BE2C (cell line): ENCODE data around the gene ARHGDIA.

Experiments
- DNase-seq: peaks from one replicate; pipeline ENCODE4 v3.0.0-alpha.2; 2020
- H3K27me3 ChIP-seq: fragments of 250-450 bp; sonication (Bioruptor Pico); 2 replicates; pipeline ENCODE4 v1.5.1; 2020; ENCODE audit warnings: mild to moderate bottlenecking
- H3K36me3 ChIP-seq: fragments of 250-450 bp; sonication (Bioruptor Pico); 2 replicates; pipeline ENCODE4 v1.5.1; 2020; ENCODE audit warnings: mild to moderate bottlenecking
- H3K4me1 ChIP-seq: fragments of 250-450 bp; sonication (Bioruptor Pico); 2 replicates; pipeline ENCODE4 v1.5.1; 2020
- H3K4me3 ChIP-seq: 2 replicates; pipeline ENCODE4 v1.5.1; 2011; ENCODE audit warnings: low read depth, low read length
- H3K9me3 ChIP-seq: fragments of 250-450 bp; sonication (Bioruptor Pico); 2 replicates; pipeline ENCODE4 v1.5.1; 2020
- TF ChIP-seq, protein P1 (sequence below): IDR thresholded peaks from 2 replicates; pipeline ENCODE4 v1.5.1; 2012; ENCODE audit warnings: mild to moderate bottlenecking, low read depth, low read length

ARHGDIA gene

DNA sequence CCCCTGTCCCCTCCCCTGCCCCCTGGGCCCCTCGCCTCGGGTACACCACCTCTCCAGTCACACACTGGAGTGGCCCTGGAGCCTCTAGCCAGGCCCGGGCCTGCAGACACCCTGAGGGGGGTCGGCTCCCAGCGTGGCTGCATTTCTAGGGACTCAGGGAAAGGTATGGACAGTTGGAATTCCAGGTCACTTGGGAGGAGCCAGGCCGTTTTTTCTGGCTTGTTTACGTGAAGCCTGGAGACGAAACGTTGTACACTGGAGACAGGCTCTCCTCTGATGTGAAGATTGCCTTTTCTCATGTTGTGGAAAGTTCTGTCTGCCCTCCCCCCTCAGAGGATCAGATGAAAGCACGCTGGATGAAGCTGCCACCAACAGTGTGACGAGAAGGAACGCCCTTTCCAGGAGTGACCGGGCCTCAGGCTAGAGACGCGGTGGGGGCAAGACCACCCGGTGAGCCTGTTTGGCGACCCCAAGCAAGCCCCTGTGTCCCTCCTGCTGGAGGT lies 32.3 kb downstream of the ARHGDIA start:
- Histone ChIP-seq H3K9me3 (no peaks in the 10 kb centered on the region), H3K4me3 (no peak overlapping the region), H3K36me3 (peaks cover 15% of the 10 kb centered on the region), H3K4me1 (no peaks in the 10 kb centered on the region), H3K27me3 (no peaks in the 10 kb centered on the region)
- TF ChIP-seq, protein P1, sequence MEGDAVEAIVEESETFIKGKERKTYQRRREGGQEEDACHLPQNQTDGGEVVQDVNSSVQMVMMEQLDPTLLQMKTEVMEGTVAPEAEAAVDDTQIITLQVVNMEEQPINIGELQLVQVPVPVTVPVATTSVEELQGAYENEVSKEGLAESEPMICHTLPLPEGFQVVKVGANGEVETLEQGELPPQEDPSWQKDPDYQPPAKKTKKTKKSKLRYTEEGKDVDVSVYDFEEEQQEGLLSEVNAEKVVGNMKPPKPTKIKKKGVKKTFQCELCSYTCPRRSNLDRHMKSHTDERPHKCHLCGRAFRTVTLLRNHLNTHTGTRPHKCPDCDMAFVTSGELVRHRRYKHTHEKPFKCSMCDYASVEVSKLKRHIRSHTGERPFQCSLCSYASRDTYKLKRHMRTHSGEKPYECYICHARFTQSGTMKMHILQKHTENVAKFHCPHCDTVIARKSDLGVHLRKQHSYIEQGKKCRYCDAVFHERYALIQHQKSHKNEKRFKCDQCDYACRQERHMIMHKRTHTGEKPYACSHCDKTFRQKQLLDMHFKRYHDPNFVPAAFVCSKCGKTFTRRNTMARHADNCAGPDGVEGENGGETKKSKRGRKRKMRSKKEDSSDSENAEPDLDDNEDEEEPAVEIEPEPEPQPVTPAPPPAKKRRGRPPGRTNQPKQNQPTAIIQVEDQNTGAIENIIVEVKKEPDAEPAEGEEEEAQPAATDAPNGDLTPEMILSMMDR, result no peak
- DNase-seq, result no peak

DNA sequence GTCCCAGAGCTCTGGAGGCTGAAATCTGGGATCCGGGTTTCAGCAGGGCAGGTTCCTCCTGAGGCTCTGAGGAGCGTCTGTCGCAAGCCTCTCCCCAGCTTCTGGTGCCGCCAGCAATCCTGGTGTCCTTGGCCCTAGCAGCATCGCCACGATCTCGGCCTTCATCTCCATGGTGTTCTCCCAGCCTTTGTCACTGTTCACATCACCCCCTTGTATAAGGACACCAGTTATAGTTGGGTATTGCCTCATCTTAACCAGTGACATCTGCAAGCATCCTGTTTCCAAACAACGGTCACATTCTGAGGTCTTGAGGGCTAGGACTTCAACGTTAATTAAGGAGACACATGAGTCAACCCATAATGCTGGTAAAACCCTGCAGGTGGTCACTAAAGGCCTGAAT lies 33.5 kb downstream of the ARHGDIA start:
- TF ChIP-seq, protein P1, result no peak
- Histone ChIP-seq H3K27me3 (no peaks in the 10 kb centered on the region), H3K4me3 (no peak overlapping the region), H3K36me3 (peaks cover 3% of the 10 kb centered on the region), H3K9me3 (no peaks in the 10 kb centered on the region), H3K4me1 (no peaks in the 10 kb centered on the region)
- no peak for DNase-seq

DNA sequence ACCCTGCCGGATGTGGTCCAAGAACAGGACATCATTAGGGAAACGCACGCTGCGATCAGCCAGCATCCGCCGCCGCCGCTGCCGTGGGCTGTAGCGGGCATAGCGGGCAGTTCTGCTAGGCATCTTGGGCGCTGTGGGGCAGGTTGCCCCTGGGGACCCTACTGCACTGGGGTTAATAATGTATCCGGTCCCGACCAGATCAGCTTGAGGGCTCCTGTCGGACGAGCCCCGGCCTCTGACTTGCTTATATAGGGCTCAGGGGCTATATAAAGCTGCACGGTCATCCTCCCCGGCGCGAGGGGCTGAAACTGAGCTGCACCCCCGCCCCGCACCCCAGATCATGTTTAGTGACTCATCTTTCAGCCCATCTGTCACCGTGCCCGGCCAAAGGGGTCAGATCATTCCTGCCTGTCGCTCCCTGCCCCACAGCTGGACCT lies 36.3 kb downstream of the ARHGDIA start, which contains the start of gene PPP1R27:
TSS of gene PPP1R27 (minus strand) at position 220 of the 437 bp plus-strand sequence. CDS start at position 123, 97 bp downstream.
- H3K4me3 ChIP-seq, result peak within 1 kb of the TSS; percentile 87
- no peaks in the 10 kb centered on the region for H3K4me1 ChIP-seq
- H3K27me3 ChIP-seq, result no peaks in the 10 kb centered on the region
- DNase-seq, result no peak
- H3K9me3 ChIP-seq, result no peaks in the 10 kb centered on the region
- TF ChIP-seq, protein P1, result no peak
- no peaks in the 10 kb centered on the region for H3K36me3 ChIP-seq

DNA sequence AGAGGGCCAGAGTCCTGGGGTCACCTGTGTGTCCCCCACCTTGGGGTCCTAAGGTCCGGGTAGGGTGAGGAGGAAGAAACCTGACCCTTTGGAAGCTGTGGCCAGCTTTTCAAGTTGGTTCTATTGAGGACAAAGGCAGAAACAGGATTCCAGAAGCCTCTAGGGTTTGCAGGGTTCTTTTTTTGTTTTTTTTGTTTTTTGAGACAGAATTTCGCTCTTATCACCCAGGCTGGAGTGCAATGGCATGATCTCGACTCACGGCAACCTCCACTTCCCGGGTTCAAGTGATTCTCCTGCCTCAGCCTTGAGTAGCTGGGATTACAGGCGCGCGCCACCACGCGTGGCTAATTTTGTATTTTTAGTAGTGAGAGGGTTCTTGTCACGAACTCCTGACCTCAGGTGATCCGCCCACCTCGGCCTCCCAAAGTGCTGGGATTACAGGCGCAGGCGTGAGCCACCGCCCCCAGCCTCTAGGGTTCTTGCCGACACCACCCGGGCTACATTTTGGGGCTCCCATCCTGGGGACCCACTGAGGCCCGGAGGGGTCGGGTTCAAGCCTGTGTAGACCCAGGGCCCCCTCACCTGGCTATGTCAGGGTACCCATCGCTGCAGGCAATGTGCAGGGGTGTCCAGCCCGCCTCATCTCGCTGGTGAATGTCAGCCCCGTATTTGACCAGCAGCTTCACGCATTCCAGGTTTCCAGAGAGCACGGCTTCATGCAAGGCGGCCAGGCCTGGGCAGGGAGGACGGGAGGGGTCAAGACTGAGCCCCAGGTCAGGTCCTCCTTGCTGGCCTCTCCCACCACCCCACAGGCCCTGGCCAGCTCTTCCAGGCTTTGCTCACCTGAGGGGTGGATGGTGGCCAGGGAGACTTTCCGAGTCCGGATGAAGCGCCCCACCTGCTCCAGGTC lies 37.0 kb downstream of the ARHGDIA start:
- TF ChIP-seq, protein P1, result no peak
- no peaks in the 10 kb centered on the region for H3K36me3 ChIP-seq
- H3K4me1 ChIP-seq, result no peaks in the 10 kb centered on the region
- no peak for DNase-seq
- no peaks in the 10 kb centered on the region for H3K9me3 ChIP-seq
- H3K27me3 ChIP-seq, result no peaks in the 10 kb centered on the region
- peak overlapping the region; percentile 87 for H3K4me3 ChIP-seq

DNA sequence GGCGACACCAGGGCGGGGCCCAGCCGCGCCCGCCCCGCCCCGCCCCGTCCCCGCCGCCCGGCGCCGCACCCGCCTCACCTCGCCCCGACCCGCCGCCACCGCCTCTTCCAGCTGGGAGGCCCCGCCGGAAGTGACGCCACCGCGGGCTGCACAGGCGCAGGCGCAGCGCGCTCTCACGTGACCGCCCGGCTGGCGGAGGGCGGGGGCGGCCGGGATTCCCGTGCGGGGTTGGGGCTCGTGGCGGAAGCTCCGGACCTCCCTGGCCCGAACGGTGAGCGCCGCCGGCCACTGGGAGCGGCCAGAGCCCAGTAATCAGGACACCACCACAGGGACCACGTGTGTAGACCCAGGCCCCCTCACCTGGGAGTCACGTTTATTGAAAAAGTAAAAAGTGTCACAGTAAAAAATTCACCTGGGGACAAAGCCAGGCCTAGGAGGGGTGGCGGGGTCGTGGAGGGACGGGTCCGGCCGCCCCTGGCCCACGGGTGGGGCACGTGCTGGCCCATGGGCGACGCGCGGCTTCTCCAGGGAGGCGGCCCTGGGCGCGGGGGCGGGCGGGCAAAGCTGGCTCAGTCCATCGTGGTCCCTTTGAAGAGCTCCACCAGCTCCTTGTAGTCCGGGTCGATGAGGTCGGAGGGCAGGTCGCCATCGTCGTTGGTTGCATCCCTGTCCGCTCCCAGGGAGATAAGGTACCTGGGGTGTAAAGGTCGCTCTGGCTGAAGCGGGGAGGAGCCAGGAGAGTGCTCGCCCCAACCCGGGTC lies 37.8 kb downstream of the ARHGDIA start, which contains the start of gene MCRIP1:
TSS of gene MCRIP1 (minus strand) at position 132 of the 761 bp plus-strand sequence. CDS start 8,785 bp downstream, outside the sequence.
- Histone ChIP-seq H3K36me3 (no peaks in the 10 kb centered on the region), H3K4me3 (peak within 1 kb of the TSS; percentile 87), H3K27me3 (no peaks in the 10 kb centered on the region), H3K9me3 (no peaks in the 10 kb centered on the region), H3K4me1 (no peaks in the 10 kb centered on the region)
- TF ChIP-seq, protein P1, result no peak
- DNase-seq, result peak; percentile 99
